ENCODE results near the gene CD3D.

- TF ChIP-seq EP300 (IDR thresholded peaks at IDR 0.05) (no peak), CTCF (IDR thresholded peaks at IDR 0.05) (no peak), POLR2A (IDR thresholded peaks at IDR 0.05) (no peak), POLR2AphosphoS5 (IDR thresholded peaks at IDR 0.05) (no peak)
These were observed 40.4 kb upstream of the CD3D start for GRCh38 chr11:118382954-118383353.
